HG03342 (cell line): ENCODE measurements around the gene RAB40C.

Experiments
- ATAC-seq: cut with Tn5 transposase; IDR thresholded peaks from one replicate; pipeline ENCODE4 v1.9.1; 2021; ENCODE audit warnings: mild to moderate bottlenecking, moderate library complexity; ENCODE audit not compliant: unreplicated experiment

RAB40C gene

DNA sequence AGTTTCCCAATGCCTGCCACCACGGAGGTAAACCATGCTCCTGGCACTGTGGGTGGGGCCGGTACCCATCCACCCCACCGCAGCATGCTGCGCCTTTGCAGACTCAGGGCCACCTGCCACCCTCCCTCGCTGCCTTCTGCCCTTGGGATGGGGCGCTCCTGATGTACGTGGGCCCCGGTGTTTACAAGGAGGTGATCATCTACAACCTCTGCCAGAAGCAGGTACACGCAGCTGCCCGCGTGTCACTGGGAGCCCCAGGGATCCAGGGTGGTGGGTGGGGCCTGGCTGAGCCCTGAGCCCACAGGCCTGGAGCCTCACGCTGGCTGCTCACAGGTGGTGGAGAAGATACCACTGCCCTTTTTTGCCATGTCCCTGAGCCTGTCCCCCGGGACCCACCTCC, 76.7 kb downstream of the RAB40C start:
- ATAC-seq = no peak

DNA sequence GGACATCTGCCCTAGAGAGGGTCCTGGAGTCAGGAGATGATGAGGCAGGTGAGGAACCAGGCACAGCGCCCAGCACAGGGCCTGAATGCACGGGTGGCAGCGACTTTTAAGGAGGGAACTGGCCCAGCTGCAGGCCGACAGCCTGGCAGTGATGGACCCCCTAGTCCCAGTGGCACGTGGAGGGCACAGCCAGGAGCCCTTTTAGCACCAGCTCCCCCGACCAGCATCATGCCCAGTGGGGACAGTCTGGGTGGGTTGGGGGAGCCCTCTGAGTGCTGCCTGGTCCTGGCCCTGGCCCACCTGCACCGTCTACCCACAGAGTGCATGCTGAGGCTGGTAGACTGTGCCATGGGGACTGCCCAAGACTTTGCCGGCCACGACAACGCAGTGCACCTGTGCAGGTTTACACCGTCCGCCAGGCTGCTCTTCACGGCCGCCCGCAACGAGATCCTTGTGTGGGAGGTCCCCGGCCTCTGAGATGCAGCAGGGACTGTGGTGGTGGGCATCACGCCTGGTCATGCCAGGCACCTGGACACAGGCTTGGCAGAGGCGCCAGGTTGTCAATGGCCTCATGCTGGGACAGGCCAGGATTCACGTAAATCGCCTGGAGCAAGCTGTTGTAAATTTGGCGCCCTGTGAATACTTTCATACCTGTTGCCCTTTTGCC, 77.4 kb downstream of the RAB40C start:
- no peak for ATAC-seq

GRCh38 chr16:667780-668518, 78.1 kb downstream of the RAB40C start, which contains the start of gene RHOT2:
RHOT2 (plus strand) TSS chr16:668132; CDS start chr16:668200, 68 bp downstream.
- ATAC-seq = peak; percentile 77

GRCh38 chr16:668519-669171, 78.8 kb downstream of the RAB40C start:
- no peak for ATAC-seq

DNA sequence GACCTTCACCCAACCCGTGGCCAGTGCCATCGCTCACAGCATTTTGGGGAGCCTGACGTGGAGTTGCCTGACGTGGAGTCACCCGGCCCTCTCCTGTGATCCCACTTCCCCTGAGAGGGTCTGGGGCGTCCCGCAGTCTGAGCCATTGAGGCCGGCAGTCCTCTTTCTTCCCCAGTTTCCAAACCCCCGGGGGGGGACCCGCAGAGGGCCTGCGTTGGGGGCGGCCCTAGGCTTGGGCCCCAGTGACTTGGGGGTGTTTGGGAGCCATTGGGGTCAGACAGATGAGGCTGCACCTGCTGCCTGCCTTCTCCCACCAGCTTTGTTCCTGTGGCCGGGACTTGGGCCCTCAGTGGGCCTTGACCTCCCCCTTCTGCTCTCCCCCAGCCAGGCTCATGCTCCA, 79.8 kb downstream of the RAB40C start:
- ATAC-seq = no peak

- no peak for ATAC-seq
These were observed 80.9 kb downstream of the RAB40C start for GRCh38 chr16:670485-671352.

DNA sequence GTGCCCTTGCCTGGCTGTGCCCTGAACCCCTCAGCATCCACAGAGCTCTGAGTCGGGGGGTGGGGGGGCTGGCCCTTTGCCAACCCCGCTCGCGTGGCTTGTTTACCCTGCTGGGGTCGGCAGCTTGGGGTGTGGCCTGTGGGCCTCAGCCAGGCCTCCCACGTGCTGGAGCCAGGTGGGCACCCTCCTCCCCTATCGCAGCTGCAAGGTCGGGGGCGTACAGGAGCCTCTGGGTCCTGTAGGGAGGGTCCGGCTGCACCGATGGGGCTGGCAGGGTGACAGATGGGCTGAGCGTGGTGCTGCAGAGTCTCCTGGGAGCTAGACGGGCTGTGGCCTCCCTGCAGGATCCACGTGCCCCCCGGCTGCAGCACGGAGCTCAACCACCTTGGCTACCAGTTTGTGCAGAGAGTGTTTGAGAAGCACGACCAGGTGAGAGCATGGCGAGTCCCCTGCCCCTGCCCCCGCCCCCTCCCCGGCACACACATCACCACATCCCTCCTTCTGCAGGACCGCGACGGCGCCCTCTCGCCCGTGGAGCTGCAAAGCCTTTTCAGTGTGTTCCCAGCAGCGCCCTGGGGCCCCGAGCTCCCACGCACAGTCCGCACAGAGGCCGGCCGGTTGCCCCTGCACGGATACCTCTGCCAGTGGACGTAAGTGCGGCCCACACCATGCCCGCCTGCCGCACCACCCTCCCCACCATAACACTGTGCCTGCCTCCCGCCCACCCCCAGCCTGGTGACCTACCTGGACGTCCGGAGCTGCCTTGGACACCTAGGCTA, 81.7 kb downstream of the RAB40C start:
- no peak for ATAC-seq

- no peak for ATAC-seq
These were observed 82.5 kb downstream of the RAB40C start for GRCh38 chr16:672371-672770.

DNA sequence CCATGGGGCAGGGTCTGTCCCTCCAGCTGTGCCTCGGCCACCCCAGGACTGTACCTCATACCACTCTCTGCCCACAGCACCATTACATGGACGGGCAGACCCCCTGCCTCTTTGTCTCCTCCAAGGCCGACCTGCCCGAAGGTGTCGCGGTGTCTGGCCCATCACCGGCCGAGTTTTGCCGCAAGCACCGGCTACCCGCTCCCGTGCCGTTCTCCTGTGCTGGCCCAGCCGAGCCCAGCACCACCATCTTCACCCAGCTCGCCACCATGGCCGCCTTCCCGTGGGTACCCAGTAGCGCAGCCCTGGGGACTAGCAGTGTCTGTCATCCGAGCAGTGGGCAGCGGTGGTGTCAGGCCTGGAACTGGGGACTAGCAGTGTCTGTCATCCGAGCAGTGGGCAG, 83.0 kb downstream of the RAB40C start:
- no peak for ATAC-seq

DNA sequence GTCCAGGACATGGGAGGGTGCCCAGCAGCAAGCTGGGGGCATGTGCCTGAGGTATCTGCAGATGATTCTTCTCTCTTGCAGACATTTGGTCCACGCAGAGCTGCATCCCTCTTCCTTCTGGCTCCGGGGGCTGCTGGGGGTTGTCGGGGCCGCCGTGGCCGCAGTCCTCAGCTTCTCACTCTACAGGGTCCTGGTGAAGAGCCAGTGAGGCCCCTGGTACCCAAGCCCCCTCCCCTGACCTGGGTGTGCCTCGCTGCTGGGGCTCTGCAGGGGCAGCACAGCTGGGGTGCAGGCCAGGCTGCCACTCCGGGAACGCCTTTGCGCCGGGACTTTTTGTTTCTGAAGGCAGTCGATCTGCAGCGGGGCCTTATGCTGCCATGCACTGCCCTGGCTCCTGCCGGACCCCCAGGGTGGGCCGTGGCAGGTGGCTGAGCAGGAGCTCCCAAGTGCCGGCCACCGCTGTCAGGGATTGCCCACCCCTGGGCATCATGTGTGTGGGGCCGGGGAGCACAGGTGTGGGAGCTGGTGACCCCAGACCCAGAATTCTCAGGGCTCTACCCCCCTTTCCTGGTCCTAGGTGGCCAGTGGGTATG, 83.6 kb downstream of the RAB40C start:
- no peak for ATAC-seq

DNA sequence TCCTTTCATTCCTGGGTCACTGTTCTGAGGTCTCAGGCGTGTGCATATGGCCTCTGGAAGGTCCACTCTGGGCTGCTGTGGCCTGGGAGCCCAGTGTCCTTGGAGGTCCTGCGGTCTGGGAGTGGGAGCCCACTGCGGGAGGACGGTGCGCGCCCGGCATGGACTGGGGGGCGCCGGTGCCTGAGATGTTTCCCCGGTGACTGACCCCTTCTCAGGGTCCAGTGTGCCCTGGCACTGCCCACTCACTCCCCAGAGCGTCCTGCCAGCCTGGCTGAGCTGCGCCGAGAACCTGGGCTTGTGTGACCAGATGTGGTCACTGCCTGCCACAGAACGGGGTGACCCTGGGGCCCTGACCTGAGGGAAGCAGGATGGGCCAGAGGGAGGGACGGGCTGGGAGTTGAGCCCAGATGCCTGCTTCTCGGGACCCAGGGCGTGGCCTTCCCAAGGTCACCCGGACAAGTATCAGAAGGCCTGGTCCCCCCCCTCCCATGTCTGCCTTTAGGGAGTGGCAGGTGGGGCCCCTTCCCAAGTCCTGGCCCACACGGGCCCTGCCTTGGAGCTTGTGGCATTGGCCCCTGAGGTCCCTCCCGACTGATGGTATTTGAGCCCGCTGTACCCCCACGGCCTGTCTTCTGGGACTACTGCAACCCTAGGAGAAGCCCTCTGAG, 84.5 kb downstream of the RAB40C start:
- no peak for ATAC-seq

DNA sequence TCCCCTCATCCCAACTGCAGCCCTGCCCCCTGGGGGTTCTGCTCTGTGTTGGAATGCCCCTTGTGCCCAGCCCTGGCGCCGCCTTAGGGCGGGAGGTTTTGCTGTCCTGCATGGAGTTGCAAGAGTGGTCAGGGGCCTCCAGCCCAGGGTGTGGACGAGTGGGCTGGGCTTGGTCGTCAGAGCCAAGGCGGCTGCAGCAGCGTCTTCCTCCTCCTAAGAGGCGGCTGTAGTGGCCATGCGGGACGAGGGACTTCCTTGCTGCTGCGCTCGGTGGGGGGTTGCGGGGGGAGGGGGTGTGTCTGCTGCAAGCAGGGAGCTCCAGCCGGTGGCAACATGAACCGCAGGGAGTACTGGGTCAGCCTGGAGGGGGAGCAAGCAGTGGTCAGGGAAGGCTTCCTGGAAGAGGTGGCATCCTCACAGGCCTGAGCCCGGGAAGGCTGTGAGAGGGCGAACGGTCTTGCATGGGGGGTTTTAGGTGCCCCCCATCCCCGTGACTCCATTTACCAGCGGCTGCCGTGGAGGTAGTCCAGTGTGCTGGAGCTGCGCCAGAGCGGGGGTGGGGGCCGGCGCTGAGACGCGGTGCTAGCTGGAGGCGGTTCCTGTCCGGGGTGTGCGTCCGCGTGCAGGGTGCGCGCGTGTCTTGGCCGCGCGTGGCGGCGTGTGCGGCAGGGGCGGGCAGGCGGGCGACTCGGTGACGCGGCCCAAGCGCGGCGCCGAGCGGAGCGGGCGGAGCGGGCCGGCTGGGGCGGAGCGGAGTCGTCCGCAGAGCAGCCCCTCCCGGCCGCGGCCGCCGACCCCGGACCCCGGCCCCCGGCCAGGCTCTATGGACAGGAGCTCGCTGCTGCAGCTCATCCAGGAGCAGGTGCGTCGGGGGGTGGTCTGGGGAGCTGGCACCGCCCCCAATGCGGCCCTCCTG, 85.4 kb downstream of the RAB40C start, which contains the start of gene RHBDL1:
TSS of gene RHBDL1 (plus strand) at position 704 of the 916 bp plus-strand sequence. CDS start at position 824, 120 bp downstream.
- no peak for ATAC-seq

GRCh38 chr16:675884-676564, 86.2 kb downstream of the RAB40C start:
- no peak for ATAC-seq

GRCh38 chr16:676565-676902, 86.7 kb downstream of the RAB40C start:
- no peak for ATAC-seq

GRCh38 chr16:676913-677312, 87.0 kb downstream of the RAB40C start:
- ATAC-seq = no peak

GRCh38 chr16:677316-678190, 87.7 kb downstream of the RAB40C start:
- no peak for ATAC-seq
